GM12801 (cell line): ENCODE measurements around the gene TGFBI.

Experiments
- CTCF ChIP-seq: IDR thresholded peaks from one replicate; pipeline ENCODE4 v1.5.1; 2011; ENCODE audit warnings: control low read depth; ENCODE audit not compliant: insufficient read length; ENCODE audit errors: extremely low read depth

TGFBI gene

GRCh38 chr5:136061630-136062365 lies 33.0 kb downstream of the TGFBI start:
- TF ChIP-seq CTCF = no peak

GRCh38 chr5:136062366-136063274 lies 33.8 kb downstream of the TGFBI start:
- TF ChIP-seq CTCF = no peak

GRCh38 chr5:136063778-136064465 lies 35.1 kb downstream of the TGFBI start:
- no peak for TF ChIP-seq CTCF

- no peak for TF ChIP-seq CTCF
These were observed 35.7 kb downstream of the TGFBI start for GRCh38 chr5:136064510-136064909.

GRCh38 chr5:136065588-136065987 lies 36.8 kb downstream of the TGFBI start:
- no peak for TF ChIP-seq CTCF

- TF ChIP-seq CTCF = no peak
These were observed 38.0 kb downstream of the TGFBI start for GRCh38 chr5:136066661-136067271.

GRCh38 chr5:136067422-136067821 lies 38.6 kb downstream of the TGFBI start:
- TF ChIP-seq CTCF = no peak
